HepG2 (cell line): ENCODE results near the gene PLCL1. TPM values are rescaled to one million over a fixed set of nuclear protein-coding genes. Genes with fewer than 3 reads are reported as not detected.

Experiments used
- ATAC-seq: fragments of 200-7000 bp; cut with Tn5 transposase; 3 replicates; pipeline ENCODE4 v1.9.1; 2020; ENCODE audit warnings: mild to moderate bottlenecking, moderate library complexity
- BruUV-seq: library from RNA; stranded (reverse); fragments of 400-500 nt; replicated peaks from 2 replicates; lab custom pipeline; 2021; lab: Mats Ljungman, UMichigan
- CTCF ChIA-PET: fragments of 300-600 bp; formaldehyde crosslinking; extraction: SDS; loops from one replicate; lab custom pipeline; 2021; ENCODE audit warnings: low total read pairs, inconsistent platforms, low intra/inter-chr PET ratio; lab: Yijun Ruan, JAX
- POLR2A ChIA-PET: fragments of 350-600 bp; sonication (Branson Sonifier 250); formaldehyde crosslinking; loops from one replicate; lab custom pipeline; 2020; ENCODE audit warnings: antibody characterized with exemption, inconsistent platforms; lab: Yijun Ruan, JAX
- DNase-seq: peaks from one replicate; pipeline ENCODE4 v3.0.0-alpha.2; 2015; ENCODE audit warnings: low spot score
- FAIRE-seq: peaks from 3 replicates; lab custom pipeline; 2011; peaks lifted over from hg19 to GRCh38; lab: Jason Lieb, UNC
- H2AFZ ChIP-seq: one replicate; pipeline ENCODE4 v1.6.1; 2011; ENCODE audit warnings: low read length, inconsistent platforms
- H3K27ac ChIP-seq: fragments of 300-600 bp; 3 replicates; pipeline ENCODE4 v1.8.0; 2011; ENCODE audit warnings: mixed run types, mild to moderate bottlenecking, mixed read lengths, low read length, inconsistent platforms; ENCODE audit not compliant: insufficient read depth; ENCODE audit errors: extremely low read length
- H3K27me3 ChIP-seq, 2 experiments: fragments of 200-600 bp in 1 of 2; 2 replicates in 1 of 2; 3 replicates in 1 of 2; pipeline versions ENCODE4 v1.6.0 to v1.8.0; 2011; ENCODE audit warnings: low read length in 2 of 2, mild to moderate bottlenecking in 2 of 2, moderate library complexity in 2 of 2, inconsistent platforms in 1 of 2; ENCODE audit not compliant: insufficient read depth in 2 of 2, control insufficient read depth in 1 of 2
- H3K36me3 ChIP-seq, 2 experiments: fragments of 200-600 bp in 1 of 2; replicated peaks in 1 of 2; 2 replicates in 1 of 2; 3 replicates in 1 of 2; pipeline versions ENCODE4 v1.5.1 to v1.8.0; 2011; ENCODE audit warnings: low read length in 2 of 2, inconsistent platforms in 1 of 2; ENCODE audit not compliant: insufficient read depth in 2 of 2, control insufficient read depth in 1 of 2
- H3K4me1 ChIP-seq: 2 replicates; pipeline ENCODE4 v1.5.1; 2012; ENCODE audit warnings: low read length, inconsistent platforms; ENCODE audit not compliant: insufficient read depth
- H3K4me2 ChIP-seq: 2 replicates; pipeline ENCODE4 v1.6.0; 2011; ENCODE audit warnings: low read depth, low read length, inconsistent platforms
- H3K4me3 ChIP-seq, 3 experiments: fragments of 200-600 bp in 1 of 3; sonication (generic), shearing (Covaris generic) in 1 of 3; replicated peaks in 1 of 3; 2 replicates each; pipeline ENCODE4 v1.5.1; 2011 to 2016; ENCODE audit warnings: low read length in 3 of 3, inconsistent platforms in 2 of 3, low read depth in 2 of 3, mild to moderate bottlenecking in 2 of 3, control low read depth in 1 of 3, mixed read lengths in 1 of 3; ENCODE audit not compliant: insufficient read depth in 1 of 3
- H3K79me2 ChIP-seq: one replicate; pipeline ENCODE4 v1.6.1; 2011; ENCODE audit warnings: low read length, inconsistent platforms; ENCODE audit not compliant: insufficient read depth
- H3K9ac ChIP-seq: 2 replicates; pipeline ENCODE4 v1.6.0; 2011; ENCODE audit warnings: mild to moderate bottlenecking, low read depth, low read length, inconsistent platforms; ENCODE audit not compliant: insufficient read depth
- H3K9me3 ChIP-seq: 2 replicates; pipeline ENCODE4 v1.5.1; 2012; ENCODE audit warnings: mild to moderate bottlenecking, low read length
- H4K20me1 ChIP-seq: 2 replicates; pipeline ENCODE4 v1.6.0; 2011; ENCODE audit warnings: inconsistent platforms, mild to moderate bottlenecking, low read length, moderate library complexity; ENCODE audit not compliant: insufficient read depth
- ELF3 ChIP-seq: IDR thresholded peaks from 2 replicates; pipeline ENCODE4 v1.6.1; 2016; ENCODE audit warnings: missing genetic modification reagents, missing compliant biosample characterization
- HOXA3 ChIP-seq: sonication (generic); formaldehyde crosslinking; IDR thresholded peaks from 2 replicates; pipeline ENCODE4 v1.5.0; 2020; ENCODE audit warnings: missing genetic modification reagents
- HOXD1 ChIP-seq: sonication (generic); formaldehyde crosslinking; IDR thresholded peaks from 2 replicates; pipeline ENCODE4 v1.5.0; 2020; ENCODE audit warnings: missing genetic modification reagents
- MAFG ChIP-seq: sonication (generic); formaldehyde crosslinking; IDR thresholded peaks from 2 replicates; pipeline ENCODE4 v1.5.1; 2020; ENCODE audit warnings: mild to moderate bottlenecking, missing genetic modification reagents
- MAZ ChIP-seq, 2 experiments: sonication (generic) in 1 of 2; formaldehyde crosslinking in 1 of 2; IDR thresholded peaks; 2 replicates each; pipeline versions ENCODE4 v1.5.0 to v1.6.1; 2012 to 2020; ENCODE audit warnings: low read depth in 2 of 2, mild to moderate bottlenecking in 2 of 2, borderline replicate concordance in 1 of 2, improper control_type of control experiment in 1 of 2, low read length in 1 of 2, missing genetic modification reagents in 1 of 2, moderate library complexity in 1 of 2
- NFATC3 ChIP-seq: sonication (generic); formaldehyde crosslinking; IDR thresholded peaks from 2 replicates; pipeline ENCODE4 v1.5.1; 2020; ENCODE audit warnings: mild to moderate bottlenecking, missing genetic modification reagents
- POGZ ChIP-seq: sonication (generic); formaldehyde crosslinking; IDR thresholded peaks from 2 replicates; pipeline ENCODE4 v1.4.0; 2020; ENCODE audit warnings: mild to moderate bottlenecking, missing genetic modification reagents
- PREB ChIP-seq: sonication (generic); formaldehyde crosslinking; IDR thresholded peaks from 2 replicates; pipeline ENCODE4 v1.4.0; 2020; ENCODE audit warnings: missing genetic modification reagents
- SCMH1 ChIP-seq: sonication (generic); formaldehyde crosslinking; IDR thresholded peaks from 2 replicates; pipeline ENCODE4 v1.9.0; 2021; ENCODE audit warnings: missing genetic modification reagents, mild to moderate bottlenecking, borderline replicate concordance
- SIN3A ChIP-seq: IDR thresholded peaks from 2 replicates; pipeline ENCODE4 v1.6.1; 2011; ENCODE audit warnings: low read depth, mild to moderate bottlenecking, control low read depth, low read length, borderline replicate concordance
- SNRNP70 ChIP-seq: fragments of 200-400 bp; formaldehyde crosslinking; IDR thresholded peaks from 2 replicates; pipeline ENCODE4 v1.6.1; 2017; ENCODE audit warnings: mild to moderate bottlenecking, low read depth, low read length, moderate library complexity
- STAT5B ChIP-seq: sonication (generic); formaldehyde crosslinking; IDR thresholded peaks from 2 replicates; pipeline ENCODE4 v1.4.0; 2020; ENCODE audit warnings: missing genetic modification reagents
- THRA ChIP-seq: sonication (generic); formaldehyde crosslinking; IDR thresholded peaks from 2 replicates; pipeline ENCODE4 v1.4.0; 2020; ENCODE audit warnings: missing genetic modification reagents, borderline replicate concordance
- ZFP82 ChIP-seq: sonication (generic); formaldehyde crosslinking; IDR thresholded peaks from 2 replicates; pipeline ENCODE4 v1.5.1; 2020; ENCODE audit warnings: mild to moderate bottlenecking, missing genetic modification reagents, borderline replicate concordance
- ZNF18 ChIP-seq: sonication (generic); formaldehyde crosslinking; IDR thresholded peaks from 2 replicates; pipeline ENCODE4 v1.8.0; 2022; ENCODE audit warnings: mild to moderate bottlenecking, missing genetic modification reagents; ENCODE audit not compliant: insufficient replicate concordance
- ZNF776 ChIP-seq: sonication (generic); formaldehyde crosslinking; IDR thresholded peaks from 2 replicates; pipeline ENCODE4 v1.4.0; 2020; ENCODE audit warnings: mild to moderate bottlenecking, missing genetic modification reagents
- ZNF790 ChIP-seq: sonication (generic); formaldehyde crosslinking; IDR thresholded peaks from 2 replicates; pipeline ENCODE4 v1.8.0; 2022; ENCODE audit warnings: missing genetic modification reagents, mild to moderate bottlenecking, borderline replicate concordance
- ZNF792 ChIP-seq: IDR thresholded peaks from 2 replicates; pipeline ENCODE4 v1.6.1; 2016
- WGBS: methylation state at CpG from one replicate; pipeline ENCODE4 v1.1.6; 2017; ENCODE audit warnings: low lambda C conversion rate; 5-methylcytosine and 5-hydroxymethylcytosine counted together
- in situ Hi-C: cut with HindIII; loops from 2 replicates; pipeline ENCODE4 v1.10.0; 2017; ENCODE audit warnings: low pct_unique_long_range_greater_than_20kb; ENCODE audit not compliant: extremely low pct_ligation_motif_present
- intact Hi-C: fragments of 100-400 bp; cut with micrococcal nuclease; formaldehyde crosslinking; loops from one replicate; pipeline ENCODE4 v1.10.0; 2022; ENCODE audit not compliant: unreplicated experiment
- polyA plus RNA-seq, 8 experiments: library from polyadenylated mRNA; depleted of rRNA in 3 of 8; stranded (reverse) in 7 of 8; unstranded in 1 of 8; fragments of >200 nt; fragmentation: Illumina TruSeq in 4 of 8; extraction: Trizol in 4 of 8; gene quantifications; 2 replicates each; pipeline versions ENCODE4 v1.2.1 to v1.2.3, GENCODE V29; 2011 to 2016; ENCODE audit warnings: low read depth in 4 of 8, missing spikeins in 1 of 8, mixed read lengths in 1 of 8; ENCODE audit not compliant: insufficient read depth in 1 of 8
- total RNA-seq, 5 experiments: library from RNA; depleted of rRNA; stranded (reverse); fragments of >200 nt; fragmentation: Illumina TruSeq; extraction: Trizol; gene quantifications; 2 replicates each; pipeline ENCODE4 v1.2.3, GENCODE V29; 2016; ENCODE audit warnings: low read depth in 1 of 5
- TF ChIP-seq, protein P1 (sequence below): sonication (generic); formaldehyde crosslinking; IDR thresholded peaks from 2 replicates; pipeline ENCODE4 v1.4.0; 2020; ENCODE audit warnings: low read depth, missing genetic modification reagents

Gene PLCL1
- total and polyA plus RNA-seq, 2 of the 13 experiments (the other 11 are each of a cell fraction or from before 2014, with no cell fraction given) = not detected

GRCh38 chr2:198102856-198103255 lies 298.5 kb downstream of the PLCL1 start:
- Histone ChIP-seq H3K27me3 (no peaks in the 10 kb centered on the region), H3K27ac (no peak overlapping the region), H3K9me3 (no peaks in the 10 kb centered on the region), H2AFZ (no peak overlapping the region), H3K9ac (no peak overlapping the region), H3K4me1 (no peaks in the 10 kb centered on the region), H3K79me2 (no peaks in the 10 kb centered on the region), H3K36me3 (no peaks in the 10 kb centered on the region), H3K4me2 (no peak overlapping the region), H3K4me3 (no peak overlapping the region), H4K20me1 (no peaks in the 10 kb centered on the region)
- intact Hi-C loops = no loop called here
- WGBS = 1% methylated on average over 2 of the region's 2 CpGs
- ATAC-seq = no peak
- no TSS peak for BruUV-seq
- in situ Hi-C loops = no loop called here
- no peak for DNase-seq
- POLR2A ChIA-PET = no interaction called here
- CTCF ChIA-PET = no interaction called here
- no peak for FAIRE-seq
- TF ChIP-seq PREB (CRISPR knock-in tag) (no peak), POGZ (CRISPR knock-in tag) (no peak), HOXA3 (CRISPR knock-in tag) (no peak), SIN3A (no peak), MAFG (CRISPR knock-in tag) (no peak), ZNF790 (CRISPR knock-in tag) (no peak), SNRNP70 (no peak), THRA (no peak), ZNF792 (CRISPR knock-in tag) (no peak), ZNF776 (CRISPR knock-in tag) (no peak), MAZ (IDR thresholded peaks at IDR 0.05; ENCODE audit: borderline replicate concordance, low read depth, low read length) (no peak), MAZ (CRISPR knock-in tag; IDR thresholded peaks at IDR 0.05; ENCODE audit: low read depth) (no peak), SCMH1 (no peak), STAT5B (CRISPR knock-in tag) (no peak), NFATC3 (CRISPR knock-in tag) (no peak), HOXD1 (CRISPR knock-in tag) (no peak), ZNF18 (CRISPR knock-in tag) (no peak), ZFP82 (CRISPR knock-in tag) (no peak), ELF3 (no peak)
- TF ChIP-seq, protein P1, sequence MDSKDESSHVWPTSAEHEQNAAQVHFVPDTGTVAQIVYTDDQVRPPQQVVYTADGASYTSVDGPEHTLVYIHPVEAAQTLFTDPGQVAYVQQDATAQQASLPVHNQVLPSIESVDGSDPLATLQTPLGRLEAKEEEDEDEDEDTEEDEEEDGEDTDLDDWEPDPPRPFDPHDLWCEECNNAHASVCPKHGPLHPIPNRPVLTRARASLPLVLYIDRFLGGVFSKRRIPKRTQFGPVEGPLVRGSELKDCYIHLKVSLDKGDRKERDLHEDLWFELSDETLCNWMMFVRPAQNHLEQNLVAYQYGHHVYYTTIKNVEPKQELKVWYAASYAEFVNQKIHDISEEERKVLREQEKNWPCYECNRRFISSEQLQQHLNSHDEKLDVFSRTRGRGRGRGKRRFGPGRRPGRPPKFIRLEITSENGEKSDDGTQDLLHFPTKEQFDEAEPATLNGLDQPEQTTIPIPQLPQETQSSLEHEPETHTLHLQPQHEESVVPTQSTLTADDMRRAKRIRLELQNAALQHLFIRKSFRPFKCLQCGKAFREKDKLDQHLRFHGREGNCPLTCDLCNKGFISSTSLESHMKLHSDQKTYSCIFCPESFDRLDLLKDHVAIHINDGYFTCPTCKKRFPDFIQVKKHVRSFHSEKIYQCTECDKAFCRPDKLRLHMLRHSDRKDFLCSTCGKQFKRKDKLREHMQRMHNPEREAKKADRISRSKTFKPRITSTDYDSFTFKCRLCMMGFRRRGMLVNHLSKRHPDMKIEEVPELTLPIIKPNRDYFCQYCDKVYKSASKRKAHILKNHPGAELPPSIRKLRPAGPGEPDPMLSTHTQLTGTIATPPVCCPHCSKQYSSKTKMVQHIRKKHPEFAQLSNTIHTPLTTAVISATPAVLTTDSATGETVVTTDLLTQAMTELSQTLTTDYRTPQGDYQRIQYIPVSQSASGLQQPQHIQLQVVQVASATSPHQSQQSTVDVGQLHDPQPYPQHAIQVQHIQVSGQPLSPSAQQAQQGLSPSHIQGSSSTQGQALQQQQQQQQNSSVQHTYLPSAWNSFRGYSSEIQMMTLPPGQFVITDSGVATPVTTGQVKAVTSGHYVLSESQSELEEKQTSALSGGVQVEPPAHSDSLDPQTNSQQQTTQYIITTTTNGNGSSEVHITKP (CRISPR knock-in tag) = no peak
